ENCODE measurements around the gene PRKAG2.

The PRKAG2 gene

GRCh38 chr7:151558575-151558974, 318.3 kb downstream of the PRKAG2 start:
- H3K27ac ChIP-seq, result no peak overlapping the region
- TF ChIP-seq CTCF (IDR thresholded peaks at IDR 0.05) (no peak), ZFX (IDR thresholded peaks at IDR 0.05; ENCODE audit: borderline replicate concordance) (no peak)

- H3K27ac ChIP-seq, result no peak overlapping the region
- TF ChIP-seq CTCF (IDR thresholded peaks at IDR 0.05) (no peak), ZFX (IDR thresholded peaks at IDR 0.05; ENCODE audit: borderline replicate concordance) (no peak)
These were observed 320.3 kb downstream of the PRKAG2 start for GRCh38 chr7:151556592-151556991.

GRCh38 chr7:151553356-151553755, 323.6 kb downstream of the PRKAG2 start:
- no peak overlapping the region for H3K27ac ChIP-seq
- TF ChIP-seq CTCF (IDR thresholded peaks at IDR 0.05) (no peak), ZFX (IDR thresholded peaks at IDR 0.05; ENCODE audit: borderline replicate concordance) (no peak)

- H3K27ac ChIP-seq, result no peak overlapping the region
- TF ChIP-seq ZFX (IDR thresholded peaks at IDR 0.05; ENCODE audit: borderline replicate concordance) (no peak), CTCF (IDR thresholded peaks at IDR 0.05) (no peak)
These were observed 324.4 kb downstream of the PRKAG2 start for GRCh38 chr7:151552352-151553028.

- TF ChIP-seq CTCF (IDR thresholded peaks at IDR 0.05) (no peak), ZFX (IDR thresholded peaks at IDR 0.05; ENCODE audit: borderline replicate concordance) (no peak)
- H3K27ac ChIP-seq, result no peak overlapping the region
These were observed 325.1 kb downstream of the PRKAG2 start for GRCh38 chr7:151551820-151552219.

- TF ChIP-seq CTCF (IDR thresholded peaks at IDR 0.05) (no peak), ZFX (IDR thresholded peaks at IDR 0.05; ENCODE audit: borderline replicate concordance) (no peak)
- no peak overlapping the region for H3K27ac ChIP-seq
These were observed 326.1 kb downstream of the PRKAG2 start for GRCh38 chr7:151550656-151551286.

GRCh38 chr7:151549644-151550043, 327.3 kb downstream of the PRKAG2 start:
- no peak for TF ChIP-seq ZFX (IDR thresholded peaks at IDR 0.05; ENCODE audit: borderline replicate concordance)
- TF ChIP-seq CTCF (IDR thresholded peaks at IDR 0.05), result no peak

More at GRCh38 chr7:151549644-151550043, 327.3 kb downstream of the PRKAG2 start:
- no peak overlapping the region for H3K27ac ChIP-seq
